Measurements from ENCODE around the gene HEATR3. TPM values are rescaled to one million over a fixed set of nuclear protein-coding genes. Genes with fewer than 3 reads are reported as not detected.

Gene HEATR3
- total and polyA plus RNA-seq, 12 donors: 5.3 to 35.3 (median 20.1) TPM

- Histone ChIP-seq H3K27ac (peak overlapping the region; percentile 33 to 99 (median 95)), H3K9me3 (replicated peaks in 1 of 3) (no peaks in the 10 kb centered on the region), H3K4me1 (replicated peaks in 1 of 2) (peaks cover 17 to 37% of the 10 kb centered on the region in 2 donors), H3K27me3 (no peaks in the 10 kb centered on the region), H3K4me3 (peak overlapping the region; percentile 65 to 84 (median 80)), H3K36me3 (replicated peaks in 1 of 2) (no peaks in the 10 kb centered on the region)
- no peak for TF ChIP-seq POLR2A (IDR thresholded peaks at IDR 0.05)
- intact Hi-C loops (cut with DNase I): loop anchor here in 1 of 2 donors (5.0 kb wide), 1 partner anchor 53 kb away; no protein-coding TSS in a partner anchor
- peak in 5 of 7 donors; percentile 20 to 61 (median 35) for DNase-seq
- 12 to 16% (median 13%) methylated on average over 10 of the region's 10 CpGs for WGBS, 4 donors
Measured at GRCh38 chr16:50154420-50154950, 88.7 kb downstream of the HEATR3 start.

GRCh38 chr16:50155925-50156324, 90.2 kb downstream of the HEATR3 start:
- Histone ChIP-seq H3K27ac (peak overlapping the region in 2 of 5 donors; percentile 62 to 95), H3K36me3 (replicated peaks in 1 of 2) (no peaks in the 10 kb centered on the region), H3K27me3 (no peaks in the 10 kb centered on the region), H3K4me1 (replicated peaks in 1 of 2) (peaks cover 17 to 44% of the 10 kb centered on the region in 2 donors), H3K4me3 (peak overlapping the region in 2 of 4 donors; percentile 77 to 84), H3K9me3 (replicated peaks in 1 of 3) (no peaks in the 10 kb centered on the region)
- intact Hi-C loops (cut with DNase I): no loop called here
- TF ChIP-seq CTCF (IDR thresholded peaks at IDR 0.05): no peak
- TF ChIP-seq POLR2A (IDR thresholded peaks at IDR 0.05): no peak
- 48 to 59% (median 50%) methylated on average over 1 of the region's 1 CpG for WGBS, 4 donors
- no peak for DNase-seq

Small RNA genes lying within 50 kb of the gene (small RNA-seq; reads per million reads assigned to genes)
- gene RF00017 (0 reads per million in 2 donors), gene RF00156 (0 reads per million in 2 donors), gene RNY4P3 (0.24 to 0.25 reads per million in 2 donors), gene RPL10P14 (0 reads per million in 2 donors)

Other genes with a start within 250 kb of the HEATR3 start
- 10 to 100 TPM in 1 of 9 donors, 1 to 10 TPM in 8; 4.4 to 10.6 (median 6.3) TPM for gene ZNF423, start 209.9 kb upstream of the HEATR3 start, total RNA-seq
- 1 to 10 TPM; 1.7 to 4.9 (median 2.3) TPM for gene ZNF423, start 209.9 kb upstream of the HEATR3 start, polyA plus RNA-seq
- 10 to 100 TPM; 14.7 to 25.3 (median 20.5) TPM for gene CNEP1R1, start 40.7 kb upstream of the HEATR3 start, total RNA-seq
- gene CNEP1R1, start 40.7 kb upstream of the HEATR3 start, polyA plus RNA-seq: 10 to 100 TPM; 13.9 to 20.7 (median 14.1) TPM
- 10 to 100 TPM in 8 of 9 donors, 1 to 10 TPM in 1; 6.8 to 20.3 (median 13.8) TPM for gene TENT4B, start 87.3 kb downstream of the HEATR3 start, total RNA-seq
- gene TENT4B, start 87.3 kb downstream of the HEATR3 start, polyA plus RNA-seq: 10 to 100 TPM in 1 of 3 donors, 1 to 10 TPM in 2; 4.2 to 27.8 (median 6.0) TPM
- gene ADCY7, start 200.6 kb downstream of the HEATR3 start, total RNA-seq: 10 to 100 TPM in 8 of 9 donors, 1 to 10 TPM in 1; 9.8 to 44.4 (median 21.7) TPM
- 10 to 100 TPM in 1 of 3 donors, 1 to 10 TPM in 2; 2.8 to 14.6 (median 3.0) TPM for gene ADCY7, start 200.6 kb downstream of the HEATR3 start, polyA plus RNA-seq

Measured in adrenal gland (tissue), 12 donors.